GM23338 (cell line): Measurements from ENCODE around the gene LSP1. TPM values are rescaled to one million over a fixed set of nuclear protein-coding genes. Genes with fewer than 3 reads are reported as not detected.

Experiments
- ATAC-seq: fragments of 200-7000 bp; cut with Tn5 transposase; 3 replicates; pipeline ENCODE4 v1.9.1; 2020
- DNase-seq: peaks from one replicate; pipeline ENCODE4 v3.0.0-alpha.2; 2015; ENCODE audit warnings: low spot score
- H2AFZ ChIP-seq: fragments of 200-600 bp; sonication (generic); 2 replicates; pipeline ENCODE4 v1.8.0; 2016; ENCODE audit warnings: antibody characterized with exemption, mild to moderate bottlenecking, moderate library complexity
- H3F3A ChIP-seq: fragments of 200-600 bp; sonication (generic); replicated peaks from 2 replicates; pipeline ENCODE4 v1.8.0; 2017; ENCODE audit warnings: antibody characterized with exemption, mixed run types, low read depth
- H3K27ac ChIP-seq: fragments of 200-600 bp; sonication (generic); 2 replicates; pipeline ENCODE4 v1.6.1; 2016; ENCODE audit warnings: low read depth
- H3K27me3 ChIP-seq: fragments of 200-600 bp; sonication (generic); 2 replicates; pipeline ENCODE4 v1.8.0; 2016; ENCODE audit warnings: mild to moderate bottlenecking, mixed run types, moderate library complexity; ENCODE audit not compliant: insufficient read depth
- H3K36me3 ChIP-seq: fragments of 200-600 bp; sonication (generic); 2 replicates; pipeline ENCODE4 v1.8.0; 2016; ENCODE audit warnings: mild to moderate bottlenecking; ENCODE audit not compliant: insufficient read depth
- H3K4me1 ChIP-seq: fragments of 200-600 bp; sonication (generic); 2 replicates; pipeline ENCODE4 v1.8.0; 2016; ENCODE audit warnings: mild to moderate bottlenecking, moderate library complexity; ENCODE audit not compliant: insufficient read depth
- H3K4me2 ChIP-seq: fragments of 200-600 bp; sonication (generic); 2 replicates; pipeline ENCODE4 v1.7.1; 2017; ENCODE audit warnings: mixed run types
- H3K4me3 ChIP-seq: fragments of 200-600 bp; sonication (generic); 2 replicates; pipeline ENCODE4 v1.6.1; 2016; ENCODE audit warnings: mixed run types
- H3K79me2 ChIP-seq: fragments of 200-600 bp; sonication (generic); replicated peaks from 2 replicates; pipeline ENCODE4 v1.8.0; 2017; ENCODE audit warnings: mild to moderate bottlenecking; ENCODE audit not compliant: insufficient read depth
- H3K9me2 ChIP-seq: fragments of 200-600 bp; sonication (generic); 2 replicates; pipeline ENCODE4 v1.8.0; 2017; ENCODE audit not compliant: insufficient read depth
- H4K20me1 ChIP-seq: fragments of 200-600 bp; sonication (generic); replicated peaks from 2 replicates; pipeline ENCODE4 v1.8.0; 2017; ENCODE audit warnings: mild to moderate bottlenecking; ENCODE audit not compliant: insufficient read depth
- H3K27ac Mint-ChIP-seq: 2 replicates; pipeline ENCODE4 v1.8.0; 2020; ENCODE audit warnings: inconsistent platforms, mild to moderate bottlenecking, moderate library complexity, mixed read lengths
- H3K27me3 Mint-ChIP-seq: 3 replicates; pipeline ENCODE4 v1.8.0; 2022; ENCODE audit warnings: low read depth, mild to moderate bottlenecking, moderate library complexity, mixed read lengths, inconsistent platforms; ENCODE audit not compliant: insufficient read depth, poor library complexity
- H3K36me3 Mint-ChIP-seq: 3 replicates; pipeline ENCODE4 v1.8.0; 2021; ENCODE audit warnings: low read depth, mild to moderate bottlenecking, inconsistent platforms, moderate library complexity, mixed read lengths
- H3K4me1 Mint-ChIP-seq: 3 replicates; pipeline ENCODE4 v1.8.0; 2020; ENCODE audit warnings: mild to moderate bottlenecking, inconsistent platforms, mixed read lengths
- H3K4me3 Mint-ChIP-seq: 3 replicates; pipeline ENCODE4 v1.8.0; 2021; ENCODE audit warnings: moderate library complexity, mild to moderate bottlenecking, inconsistent platforms, mixed read lengths
- H3K9me3 Mint-ChIP-seq: 3 replicates; pipeline ENCODE4 v1.8.0; 2020; ENCODE audit warnings: moderate library complexity, mild to moderate bottlenecking, inconsistent platforms, mixed read lengths
- CREB1 ChIP-seq: fragments of 250-450 bp; sonication (Bioruptor Pico); IDR thresholded peaks from 2 replicates; pipeline ENCODE4 v1.5.0; 2020; ENCODE audit warnings: low read depth, mild to moderate bottlenecking, moderate library complexity
- ETS1 ChIP-seq: IDR thresholded peaks from 2 replicates; pipeline ENCODE4 v1.6.1; 2016; ENCODE audit warnings: antibody characterized with exemption
- EZH2 ChIP-seq: fragments of 200-600 bp; sonication (generic); IDR thresholded peaks from one replicate; pipeline ENCODE4 v1.8.0; 2017; ENCODE audit warnings: antibody characterized with exemption, mild to moderate bottlenecking, low read depth; ENCODE audit not compliant: unreplicated experiment
- EZH2phosphoT487 ChIP-seq: fragments of 200-600 bp; sonication (generic); IDR thresholded peaks from one replicate; pipeline ENCODE4 v1.8.1; 2018; ENCODE audit warnings: antibody characterized with exemption; ENCODE audit not compliant: unreplicated experiment
- polyA plus RNA-seq: library from polyadenylated mRNA; unstranded; fragments of >200 nt; fragmentation: Nextera tagmentation; extraction: Ambion mirVana; gene quantifications from 2 replicates; pipeline ENCODE4 v1.2.1, GENCODE V29; 2016
- total RNA-seq: library from RNA; depleted of rRNA; stranded (reverse); fragments of >200 nt; shearing (Covaris generic); gene quantifications from 2 replicates; pipeline ENCODE4 v1.2.3, GENCODE V29; 2014
- TF ChIP-seq, protein P1 (sequence below): IDR thresholded peaks from one replicate; pipeline ENCODE4 v1.6.1; 2018; ENCODE audit warnings: antibody characterized with exemption; ENCODE audit not compliant: unreplicated experiment
- TF ChIP-seq, protein P2 (sequence below): fragments of 250-450 bp; sonication (Bioruptor Pico); IDR thresholded peaks from 2 replicates; pipeline ENCODE4 v1.5.0; 2020; ENCODE audit warnings: mild to moderate bottlenecking, moderate library complexity

LSP1 gene
- total and polyA plus RNA-seq, 2 experiments from 2014 or later = 0.84 TPM; not detected in 1

GRCh38 chr11:1836011-1836945 is 16.6 kb upstream of the LSP1 start:
- Histone ChIP-seq H3K9me2 (no peaks in the 10 kb centered on the region), H3K27ac (no peak overlapping the region), H4K20me1 (no peaks in the 10 kb centered on the region), H3K79me2 (no peaks in the 10 kb centered on the region), H3K27me3 (no peaks in the 10 kb centered on the region), H2AFZ (no peak overlapping the region), H3K4me1 (no peaks in the 10 kb centered on the region; the same call in 1 of the 2 replicates), H3F3A (no peaks in the 10 kb centered on the region), H3K4me3 (no peak overlapping the region), H3K4me2 (no peak overlapping the region), H3K36me3 (no peaks in the 10 kb centered on the region)
- H3K4me3 Mint-ChIP-seq = no peak overlapping the region
- H3K4me1 Mint-ChIP-seq = peaks cover 5% of the 10 kb centered on the region; the same call in 1 of the 3 replicates
- H3K27me3 Mint-ChIP-seq = peaks cover 10% of the 10 kb centered on the region
- no peak for DNase-seq
- H3K36me3 Mint-ChIP-seq = no peaks in the 10 kb centered on the region
- no peak overlapping the region for H3K27ac Mint-ChIP-seq
- no peak for ATAC-seq
- H3K9me3 Mint-ChIP-seq = no peaks in the 10 kb centered on the region
- TF ChIP-seq EZH2 (no peak), CREB1 (CRISPR knock-in tag) (no peak), EZH2phosphoT487 (no peak), ETS1 (no peak)
- TF ChIP-seq, protein P1, sequence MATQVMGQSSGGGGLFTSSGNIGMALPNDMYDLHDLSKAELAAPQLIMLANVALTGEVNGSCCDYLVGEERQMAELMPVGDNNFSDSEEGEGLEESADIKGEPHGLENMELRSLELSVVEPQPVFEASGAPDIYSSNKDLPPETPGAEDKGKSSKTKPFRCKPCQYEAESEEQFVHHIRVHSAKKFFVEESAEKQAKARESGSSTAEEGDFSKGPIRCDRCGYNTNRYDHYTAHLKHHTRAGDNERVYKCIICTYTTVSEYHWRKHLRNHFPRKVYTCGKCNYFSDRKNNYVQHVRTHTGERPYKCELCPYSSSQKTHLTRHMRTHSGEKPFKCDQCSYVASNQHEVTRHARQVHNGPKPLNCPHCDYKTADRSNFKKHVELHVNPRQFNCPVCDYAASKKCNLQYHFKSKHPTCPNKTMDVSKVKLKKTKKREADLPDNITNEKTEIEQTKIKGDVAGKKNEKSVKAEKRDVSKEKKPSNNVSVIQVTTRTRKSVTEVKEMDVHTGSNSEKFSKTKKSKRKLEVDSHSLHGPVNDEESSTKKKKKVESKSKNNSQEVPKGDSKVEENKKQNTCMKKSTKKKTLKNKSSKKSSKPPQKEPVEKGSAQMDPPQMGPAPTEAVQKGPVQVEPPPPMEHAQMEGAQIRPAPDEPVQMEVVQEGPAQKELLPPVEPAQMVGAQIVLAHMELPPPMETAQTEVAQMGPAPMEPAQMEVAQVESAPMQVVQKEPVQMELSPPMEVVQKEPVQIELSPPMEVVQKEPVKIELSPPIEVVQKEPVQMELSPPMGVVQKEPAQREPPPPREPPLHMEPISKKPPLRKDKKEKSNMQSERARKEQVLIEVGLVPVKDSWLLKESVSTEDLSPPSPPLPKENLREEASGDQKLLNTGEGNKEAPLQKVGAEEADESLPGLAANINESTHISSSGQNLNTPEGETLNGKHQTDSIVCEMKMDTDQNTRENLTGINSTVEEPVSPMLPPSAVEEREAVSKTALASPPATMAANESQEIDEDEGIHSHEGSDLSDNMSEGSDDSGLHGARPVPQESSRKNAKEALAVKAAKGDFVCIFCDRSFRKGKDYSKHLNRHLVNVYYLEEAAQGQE = no peak
- TF ChIP-seq, protein P2, sequence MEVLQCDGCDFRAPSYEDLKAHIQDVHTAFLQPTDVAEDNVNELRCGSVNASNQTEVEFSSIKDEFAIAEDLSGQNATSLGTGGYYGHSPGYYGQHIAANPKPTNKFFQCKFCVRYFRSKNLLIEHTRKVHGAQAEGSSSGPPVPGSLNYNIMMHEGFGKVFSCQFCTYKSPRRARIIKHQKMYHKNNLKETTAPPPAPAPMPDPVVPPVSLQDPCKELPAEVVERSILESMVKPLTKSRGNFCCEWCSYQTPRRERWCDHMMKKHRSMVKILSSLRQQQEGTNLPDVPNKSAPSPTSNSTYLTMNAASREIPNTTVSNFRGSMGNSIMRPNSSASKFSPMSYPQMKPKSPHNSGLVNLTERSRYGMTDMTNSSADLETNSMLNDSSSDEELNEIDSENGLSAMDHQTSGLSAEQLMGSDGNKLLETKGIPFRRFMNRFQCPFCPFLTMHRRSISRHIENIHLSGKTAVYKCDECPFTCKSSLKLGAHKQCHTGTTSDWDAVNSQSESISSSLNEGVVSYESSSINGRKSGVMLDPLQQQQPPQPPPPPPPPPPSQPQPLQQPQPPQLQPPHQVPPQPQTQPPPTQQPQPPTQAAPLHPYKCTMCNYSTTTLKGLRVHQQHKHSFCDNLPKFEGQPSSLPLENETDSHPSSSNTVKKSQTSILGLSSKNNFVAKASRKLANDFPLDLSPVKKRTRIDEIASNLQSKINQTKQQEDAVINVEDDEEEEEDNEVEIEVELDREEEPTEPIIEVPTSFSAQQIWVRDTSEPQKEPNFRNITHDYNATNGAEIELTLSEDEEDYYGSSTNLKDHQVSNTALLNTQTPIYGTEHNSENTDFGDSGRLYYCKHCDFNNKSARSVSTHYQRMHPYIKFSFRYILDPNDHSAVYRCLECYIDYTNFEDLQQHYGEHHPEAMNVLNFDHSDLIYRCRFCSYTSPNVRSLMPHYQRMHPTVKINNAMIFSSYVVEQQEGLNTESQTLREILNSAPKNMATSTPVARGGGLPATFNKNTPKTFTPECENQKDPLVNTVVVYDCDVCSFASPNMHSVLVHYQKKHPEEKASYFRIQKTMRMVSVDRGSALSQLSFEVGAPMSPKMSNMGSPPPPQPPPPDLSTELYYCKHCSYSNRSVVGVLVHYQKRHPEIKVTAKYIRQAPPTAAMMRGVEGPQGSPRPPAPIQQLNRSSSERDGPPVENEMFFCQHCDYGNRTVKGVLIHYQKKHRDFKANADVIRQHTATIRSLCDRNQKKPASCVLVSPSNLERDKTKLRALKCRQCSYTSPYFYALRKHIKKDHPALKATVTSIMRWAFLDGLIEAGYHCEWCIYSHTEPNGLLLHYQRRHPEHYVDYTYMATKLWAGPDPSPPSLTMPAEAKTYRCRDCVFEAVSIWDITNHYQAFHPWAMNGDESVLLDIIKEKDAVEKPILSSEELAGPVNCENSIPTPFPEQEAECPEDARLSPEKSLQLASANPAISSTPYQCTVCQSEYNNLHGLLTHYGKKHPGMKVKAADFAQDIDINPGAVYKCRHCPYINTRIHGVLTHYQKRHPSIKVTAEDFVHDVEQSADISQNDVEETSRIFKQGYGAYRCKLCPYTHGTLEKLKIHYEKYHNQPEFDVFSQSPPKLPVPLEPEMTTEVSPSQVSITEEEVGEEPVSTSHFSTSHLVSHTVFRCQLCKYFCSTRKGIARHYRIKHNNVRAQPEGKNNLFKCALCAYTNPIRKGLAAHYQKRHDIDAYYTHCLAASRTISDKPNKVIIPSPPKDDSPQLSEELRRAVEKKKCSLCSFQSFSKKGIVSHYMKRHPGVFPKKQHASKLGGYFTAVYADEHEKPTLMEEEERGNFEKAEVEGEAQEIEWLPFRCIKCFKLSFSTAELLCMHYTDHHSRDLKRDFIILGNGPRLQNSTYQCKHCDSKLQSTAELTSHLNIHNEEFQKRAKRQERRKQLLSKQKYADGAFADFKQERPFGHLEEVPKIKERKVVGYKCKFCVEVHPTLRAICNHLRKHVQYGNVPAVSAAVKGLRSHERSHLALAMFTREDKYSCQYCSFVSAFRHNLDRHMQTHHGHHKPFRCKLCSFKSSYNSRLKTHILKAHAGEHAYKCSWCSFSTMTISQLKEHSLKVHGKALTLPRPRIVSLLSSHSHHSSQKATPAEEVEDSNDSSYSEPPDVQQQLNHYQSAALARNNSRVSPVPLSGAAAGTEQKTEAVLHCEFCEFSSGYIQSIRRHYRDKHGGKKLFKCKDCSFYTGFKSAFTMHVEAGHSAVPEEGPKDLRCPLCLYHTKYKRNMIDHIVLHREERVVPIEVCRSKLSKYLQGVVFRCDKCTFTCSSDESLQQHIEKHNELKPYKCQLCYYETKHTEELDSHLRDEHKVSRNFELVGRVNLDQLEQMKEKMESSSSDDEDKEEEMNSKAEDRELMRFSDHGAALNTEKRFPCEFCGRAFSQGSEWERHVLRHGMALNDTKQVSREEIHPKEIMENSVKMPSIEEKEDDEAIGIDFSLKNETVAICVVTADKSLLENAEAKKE (CRISPR knock-in tag) = no peak
